Sciatic nerve (tissue), 2 donors: ENCODE results near the gene AHSP. TPM values are rescaled to one million over a fixed set of nuclear protein-coding genes. Genes with fewer than 3 reads are reported as not detected.
A peak's percentile ranks its signal among the peaks of the same experiment; 100 is the strongest.
"Not testable (repeated sequence)": the region's sequence is repeated elsewhere in the genome, so short reads cannot be mapped to it uniquely, and the experiment has no call there.

Source experiments
- ATAC-seq: fragments of 200-7000 bp; cut with Tn5 transposase; one replicate; pipeline ENCODE4 v1.9.1; 2020; ENCODE audit warnings: mild to moderate bottlenecking, moderate library complexity
- DNase-seq: peaks from one replicate; pipeline ENCODE4 v3.0.0-alpha.2; 2020; ENCODE audit warnings: low spot score
- intact Hi-C: fragments of 100-400 bp; cut with DNase I; formaldehyde crosslinking; loops from one replicate; pipeline ENCODE4 v1.14.2; 2022
- total RNA-seq: library from RNA; stranded (reverse); fragmentation: NEBNext Ultra II Directional; extraction: Animal tissue kit (Norgen Biotek cat#: 25700); gene quantifications from one replicate; pipeline ENCODE4 v1.2.1, GENCODE V29; 2021
- donor health status: DM: no; HTN: no; CAD: no.
- donor health status: DM: no; HTN: no; CAD: no.

Gene AHSP
- total RNA-seq, 1 donor from 2014 or later: 17.7 TPM

DNA sequence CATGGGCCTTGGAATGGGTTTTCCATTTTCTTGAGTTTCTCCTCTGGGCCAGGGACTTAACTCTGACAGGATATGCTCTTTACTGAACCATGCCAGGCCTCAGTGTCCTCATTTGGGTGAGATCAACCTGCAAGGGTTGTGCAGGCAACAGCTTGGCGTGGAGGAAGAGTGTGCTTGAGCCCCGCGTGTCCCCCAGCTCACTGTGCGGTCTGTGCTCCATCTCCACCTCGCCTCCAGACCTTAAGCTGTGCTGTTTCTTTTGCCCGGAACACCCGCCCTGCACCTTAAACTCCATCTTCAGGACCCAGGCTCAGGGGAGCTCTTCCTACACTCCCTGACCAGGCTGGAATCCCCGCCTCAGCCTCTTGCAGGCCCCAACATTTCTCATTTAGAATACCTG, 29.2 kb upstream of the AHSP start:
- DNase-seq (no peak), ATAC-seq (no peak)
- intact Hi-C loops: no loop called here

DNA sequence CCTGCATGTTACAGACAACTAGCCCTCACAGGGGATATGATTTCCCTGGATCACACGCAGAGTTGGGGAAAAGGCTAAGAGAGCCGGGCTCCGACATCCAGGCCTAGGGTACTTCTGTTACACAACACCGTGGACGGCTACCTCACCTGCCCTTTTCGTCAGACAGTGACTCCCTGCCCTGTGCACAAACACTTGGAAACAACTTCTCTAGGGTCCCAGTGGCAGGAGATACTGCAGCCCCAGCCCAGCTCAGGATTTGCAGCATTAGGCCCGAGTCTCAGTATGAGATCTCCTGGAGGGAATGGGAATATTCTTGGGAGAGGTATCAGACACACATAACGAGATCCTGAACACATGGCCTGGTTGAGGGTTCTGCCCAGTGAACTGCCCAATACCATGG, 27.8 kb upstream of the AHSP start:
- no peak for ATAC-seq
- intact Hi-C loops: no loop called here
- DNase-seq: no peak

DNA sequence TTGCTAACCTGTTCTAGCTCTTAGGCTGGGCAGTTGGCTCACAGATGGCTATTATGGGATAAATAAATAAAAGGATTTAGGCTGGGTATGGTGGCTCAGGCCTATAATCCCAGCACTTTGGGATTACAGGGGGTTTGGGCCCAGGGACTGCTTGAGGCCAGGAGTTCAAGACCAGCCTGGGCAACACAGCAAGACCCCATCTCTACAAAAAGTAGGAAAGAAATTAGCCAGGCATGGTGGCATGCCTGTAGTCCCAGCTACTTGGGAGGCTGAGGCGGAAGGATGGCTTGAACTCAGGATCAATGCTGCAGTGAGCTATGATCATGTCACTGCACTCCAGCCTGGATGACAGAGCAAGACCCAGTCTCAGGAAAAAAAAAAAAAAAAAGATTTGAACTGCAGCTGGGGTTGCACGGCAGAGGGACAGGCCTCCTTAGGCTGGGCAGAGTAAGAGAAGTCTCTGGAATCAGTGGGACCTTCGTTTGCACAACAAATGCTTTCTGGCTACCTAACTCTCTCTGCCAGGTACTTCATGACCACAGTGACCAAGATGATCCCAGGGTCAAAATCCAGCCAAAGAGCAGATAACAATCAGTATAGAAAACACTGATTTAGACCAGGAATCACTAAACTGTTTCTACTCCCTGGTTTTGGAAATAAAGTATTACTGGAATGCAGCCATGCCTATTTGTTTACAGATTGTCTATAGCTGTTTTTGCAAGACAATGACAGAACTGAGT, 26.3 kb upstream of the AHSP start:
- DNase-seq: no peak
- no peak for ATAC-seq
- intact Hi-C loops: no loop called here

DNA sequence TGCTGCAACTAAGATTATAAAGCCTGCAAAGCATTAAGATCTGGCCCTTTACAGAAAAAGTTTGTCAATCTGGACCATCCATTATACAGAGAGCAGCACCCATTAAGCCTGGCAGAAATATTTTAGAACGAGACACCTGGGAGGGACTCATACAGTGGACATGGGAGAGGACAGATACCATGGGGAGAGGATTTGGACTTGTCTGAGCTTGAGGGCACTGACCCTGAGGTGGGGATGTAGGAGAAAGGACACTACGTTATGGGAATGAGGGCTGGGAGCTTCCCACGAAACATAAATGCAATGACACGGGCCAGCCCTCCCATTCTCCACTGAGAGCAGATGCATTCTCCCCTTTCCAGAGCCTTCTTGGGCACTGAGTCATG, 25.7 kb upstream of the AHSP start:
- peak; percentile 32 for DNase-seq
- no peak for ATAC-seq
- intact Hi-C loops: no loop called here

DNA sequence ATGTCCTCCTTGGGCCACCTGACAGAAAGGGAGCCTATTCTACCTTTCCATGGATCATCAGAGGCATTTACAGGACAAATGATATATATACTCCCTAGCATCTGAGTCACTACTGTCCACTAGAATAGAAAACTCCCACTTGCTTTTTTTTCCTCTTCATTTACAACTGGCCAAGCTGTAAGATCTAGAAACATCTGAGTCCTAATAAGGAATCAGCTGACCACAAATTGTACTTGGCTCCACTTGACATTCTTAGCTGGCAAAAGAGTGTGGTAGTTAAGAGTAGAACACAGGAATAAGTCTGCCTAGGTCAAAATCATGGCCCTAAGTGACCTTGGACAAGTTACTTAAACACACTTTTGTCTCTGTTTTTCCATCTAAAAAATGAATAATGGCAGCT, 24.7 kb upstream of the AHSP start:
- intact Hi-C loops: no loop called here
- no peak for DNase-seq
- ATAC-seq: no peak

DNA sequence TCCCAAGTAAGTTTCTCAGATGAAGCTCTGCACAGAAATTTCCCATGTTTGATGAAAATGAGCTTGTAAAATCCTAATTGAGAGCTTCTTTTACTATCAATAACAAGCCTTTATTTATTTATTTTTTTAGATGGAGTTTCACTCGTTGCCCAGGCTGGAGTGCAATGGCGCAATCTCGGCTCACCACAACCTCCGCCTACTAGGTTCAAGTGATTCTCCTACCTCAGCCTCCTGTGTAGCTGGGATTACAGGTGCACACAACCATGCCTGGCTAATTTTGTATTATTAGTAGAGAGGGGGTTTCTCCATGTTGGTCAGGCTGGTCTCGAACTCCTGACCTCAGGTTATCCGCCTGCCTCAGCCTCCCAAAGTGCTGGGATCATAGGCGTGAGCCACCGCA, 24.1 kb upstream of the AHSP start:
- intact Hi-C loops, ATAC-seq: not testable (repeated sequence)
- peak; percentile 9 for DNase-seq

DNA sequence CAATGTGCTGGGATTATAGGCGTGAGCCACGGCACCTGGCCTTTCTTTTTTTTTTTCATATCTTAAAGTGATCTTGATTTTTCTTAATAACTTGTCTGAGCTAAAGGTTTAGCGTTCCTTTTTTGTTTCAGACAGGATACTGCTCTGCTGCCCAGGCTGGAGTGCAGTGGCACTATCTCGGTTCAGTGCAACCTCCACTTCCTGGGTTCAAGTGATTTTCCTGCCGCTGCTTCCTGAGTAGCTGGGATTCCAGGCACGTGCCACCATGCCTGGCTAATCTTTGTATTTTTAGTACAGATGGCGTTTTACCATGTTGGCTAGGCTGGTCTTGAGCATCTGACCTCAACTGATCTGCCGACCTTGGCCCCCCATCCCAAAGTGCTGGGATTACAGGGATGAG, 23.5 kb upstream of the AHSP start:
- intact Hi-C loops: no loop called here
- ATAC-seq (no peak), DNase-seq (peak; percentile 18)

DNA sequence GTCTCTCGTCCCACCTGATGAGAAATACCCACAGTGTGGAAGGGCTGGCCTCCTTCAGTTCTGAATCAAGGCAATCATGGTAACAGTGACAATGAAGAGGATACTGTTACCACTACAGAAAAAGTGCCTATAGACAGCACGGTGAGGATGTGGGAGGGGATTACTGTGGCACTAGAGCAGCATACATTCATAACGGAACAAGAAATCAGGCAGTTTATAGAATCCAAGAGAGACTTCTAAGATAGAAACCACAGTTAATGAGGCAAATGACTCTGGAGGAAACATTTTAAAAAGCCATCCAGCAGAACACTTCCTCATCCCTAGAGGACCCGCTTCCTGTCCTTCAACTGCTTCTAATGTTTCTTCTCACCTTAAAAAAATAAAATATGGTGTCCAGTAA, 22.2 kb upstream of the AHSP start:
- intact Hi-C loops: no loop called here
- ATAC-seq: no peak
- no peak for DNase-seq

DNA sequence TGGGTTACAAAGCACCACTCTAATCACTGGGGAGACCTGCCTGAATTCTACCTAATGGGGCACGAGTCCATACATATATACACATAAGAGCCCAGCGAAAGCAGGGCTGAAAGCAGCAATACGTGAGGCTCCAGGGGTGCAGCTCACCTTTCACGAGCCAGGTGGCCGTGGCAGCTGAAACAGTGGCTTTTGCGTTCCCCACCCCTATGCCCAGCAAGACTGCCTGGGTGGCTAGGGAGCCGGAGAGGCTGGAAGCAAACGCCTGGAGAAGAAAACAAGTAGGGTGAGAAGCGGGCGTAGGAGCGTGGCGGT, 20.1 kb upstream of the AHSP start:
- intact Hi-C loops: no loop called here
- ATAC-seq (peak; percentile 9), DNase-seq (no peak)

DNA sequence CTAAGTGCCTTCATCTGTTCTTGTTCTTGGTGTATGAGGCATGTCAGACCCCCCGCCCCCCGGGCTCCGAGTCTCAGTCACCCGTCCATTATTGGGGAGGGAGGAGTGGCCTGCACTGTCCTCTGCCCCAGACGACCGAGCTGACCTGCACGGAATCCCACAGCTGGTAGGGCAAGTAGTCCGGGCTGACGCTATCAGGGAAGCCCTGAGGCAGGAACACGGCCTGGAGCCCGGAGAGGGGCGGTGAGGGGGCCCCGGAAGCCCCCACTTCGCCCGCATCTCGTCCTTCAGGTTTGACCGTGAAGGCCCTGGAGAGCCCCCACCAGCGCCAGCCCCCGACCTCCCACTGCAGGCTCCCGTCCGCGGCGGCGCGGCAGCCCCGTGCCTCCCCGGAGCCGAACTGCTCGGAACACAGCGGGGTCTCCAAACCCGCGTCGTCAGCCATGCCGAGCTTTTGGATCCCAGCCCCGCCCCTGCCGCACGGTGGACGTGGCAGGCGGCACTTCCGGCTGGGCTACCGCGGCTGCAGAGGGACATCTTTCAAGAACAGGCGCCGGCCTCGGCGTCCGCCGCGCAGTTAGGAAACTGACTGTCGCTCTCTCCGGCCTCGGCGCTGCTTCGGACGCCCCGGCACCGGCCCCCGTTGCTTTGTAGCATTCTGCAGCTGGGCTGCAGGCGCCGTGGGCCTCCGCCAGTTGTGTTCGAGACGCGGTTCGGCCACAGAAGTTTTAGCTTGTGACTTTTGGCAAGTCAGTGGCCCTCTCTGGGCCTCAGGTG, 19.6 kb upstream of the AHSP start, which contains the start of gene RUSF1:
Gene RUSF1 (minus strand): TSS at position 463 of the 777 bp plus-strand sequence. CDS start 18 bp downstream, at position 445.
- intact Hi-C loops: no loop called here
- DNase-seq: peak; percentile 95
- ATAC-seq: peak; percentile 98

DNA sequence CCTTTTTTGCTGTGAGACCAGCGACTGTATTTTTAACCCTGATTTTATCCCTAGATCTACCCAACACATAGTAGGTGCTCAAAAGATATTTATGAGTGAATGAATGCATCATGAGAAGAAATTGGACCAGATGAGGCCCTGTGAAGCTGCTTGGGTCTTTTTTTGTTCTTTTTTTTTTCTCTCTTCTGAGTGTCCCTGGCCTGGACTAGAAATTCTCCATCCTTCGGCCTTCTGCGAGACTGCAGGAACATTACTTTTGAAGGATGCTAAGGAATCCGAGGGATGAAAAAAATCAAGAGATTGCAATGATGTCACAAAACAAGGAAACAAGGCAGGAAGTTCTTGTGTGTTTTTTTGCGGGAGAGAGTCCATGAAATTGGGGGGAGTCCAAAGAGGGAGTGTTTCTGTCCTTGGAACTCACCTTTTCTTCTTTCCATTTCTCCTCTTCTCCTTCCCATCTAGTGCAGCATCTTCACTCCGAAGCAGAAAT, 18.9 kb upstream of the AHSP start:
- intact Hi-C loops: no loop called here
- DNase-seq: no peak
- peak; percentile 40 for ATAC-seq

DNA sequence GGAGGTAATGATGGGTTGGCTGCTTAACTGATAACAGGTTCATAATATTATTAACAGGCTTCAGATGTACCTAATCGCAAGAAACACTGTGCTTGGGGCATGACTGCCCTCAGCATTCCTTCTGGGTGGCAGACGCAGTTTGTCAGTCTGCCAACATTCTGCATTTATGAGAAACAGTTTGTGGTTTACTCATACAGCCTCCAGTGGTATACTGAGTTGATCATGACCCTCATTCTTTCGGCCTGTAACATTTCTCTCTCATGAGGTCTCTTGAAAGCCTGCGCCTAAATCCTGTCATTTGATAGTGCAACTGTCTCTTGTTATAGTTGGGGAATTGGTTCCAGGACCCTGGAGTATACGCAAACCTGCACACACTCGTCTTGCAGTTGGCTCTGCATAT, 14.6 kb upstream of the AHSP start:
- intact Hi-C loops: no loop called here
- DNase-seq (no peak), ATAC-seq (no peak)

DNA sequence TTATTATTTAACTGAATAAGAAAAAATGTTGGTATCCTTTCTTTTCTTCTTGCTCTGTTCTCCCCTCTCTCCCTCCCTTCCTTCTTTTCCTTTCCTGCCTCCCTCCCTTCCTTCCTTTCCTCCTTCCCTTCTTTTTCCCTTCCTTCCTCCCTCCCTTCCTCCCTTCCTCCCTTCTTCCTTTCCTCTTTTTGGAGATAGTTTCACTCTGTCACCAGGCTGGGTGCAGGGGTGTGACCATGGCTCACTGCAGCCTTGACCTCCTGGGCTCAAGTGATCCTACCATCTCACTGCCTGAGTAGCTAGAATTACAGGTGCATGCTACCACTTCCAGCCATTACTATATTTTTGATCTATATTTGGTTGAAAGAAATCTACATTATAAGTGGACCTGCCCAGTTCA, 13.8 kb upstream of the AHSP start:
- intact Hi-C loops: no loop called here
- DNase-seq (no peak), ATAC-seq (no peak)

DNA sequence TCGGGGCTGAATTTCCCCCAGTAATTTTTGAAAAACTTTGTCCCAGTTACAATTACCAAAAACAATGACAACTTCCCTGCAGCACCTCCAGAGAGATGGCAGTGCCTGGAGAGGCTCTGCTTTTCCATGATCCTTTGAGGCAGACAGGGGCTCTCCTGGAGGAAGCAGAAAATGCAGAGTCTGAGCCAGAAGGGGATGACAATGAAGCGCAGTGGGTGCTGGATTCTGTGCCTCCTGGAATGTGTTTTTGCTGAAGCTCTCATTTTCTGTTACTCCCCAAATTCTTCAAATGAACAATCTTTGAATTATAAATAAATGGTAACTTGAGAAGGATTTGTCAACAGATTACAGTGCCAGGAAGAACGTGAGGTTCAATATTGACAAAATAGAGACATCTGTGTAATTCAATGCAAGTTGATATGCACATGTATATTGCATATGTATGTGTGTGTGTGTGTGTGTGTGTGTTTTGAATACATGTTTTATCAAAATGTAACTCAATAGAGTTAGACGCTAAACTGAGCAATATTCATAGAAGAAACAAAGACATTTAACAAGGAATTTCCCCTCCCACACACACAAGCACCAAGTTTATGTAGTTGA, 9.8 kb upstream of the AHSP start:
- ATAC-seq: no peak
- intact Hi-C loops: no loop called here
- no peak for DNase-seq

DNA sequence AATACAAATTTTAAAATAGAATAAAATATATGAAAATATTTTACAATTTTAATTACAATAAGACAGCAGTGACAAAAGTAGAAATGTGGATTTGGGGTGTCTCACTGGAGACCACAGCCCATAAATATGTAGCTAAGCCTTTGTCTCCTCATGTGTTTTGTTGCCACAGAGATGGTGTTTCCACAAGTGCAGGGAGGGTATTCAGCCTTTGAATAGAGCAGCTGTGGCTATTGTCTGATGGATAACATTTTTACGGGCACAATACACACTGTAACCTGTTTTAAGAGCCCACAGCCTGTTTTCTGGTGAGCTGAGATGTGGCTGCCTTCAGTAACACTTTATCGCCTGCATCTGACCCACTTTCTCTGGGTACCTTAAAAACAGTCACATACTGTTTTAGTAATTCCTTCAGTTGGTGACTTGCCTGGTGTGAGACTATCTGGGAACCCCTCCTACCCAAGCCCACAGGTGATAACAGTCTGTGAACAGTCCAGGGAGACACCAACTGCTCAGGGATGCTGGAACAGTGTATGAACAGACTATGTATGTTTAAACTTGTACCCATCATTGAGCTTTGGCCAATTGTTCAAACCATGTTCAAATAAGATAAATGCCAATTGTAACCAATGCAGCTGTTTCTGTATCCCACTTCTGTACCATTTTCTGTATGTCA, 7.8 kb upstream of the AHSP start:
- intact Hi-C loops: no loop called here
- no peak for DNase-seq

DNA sequence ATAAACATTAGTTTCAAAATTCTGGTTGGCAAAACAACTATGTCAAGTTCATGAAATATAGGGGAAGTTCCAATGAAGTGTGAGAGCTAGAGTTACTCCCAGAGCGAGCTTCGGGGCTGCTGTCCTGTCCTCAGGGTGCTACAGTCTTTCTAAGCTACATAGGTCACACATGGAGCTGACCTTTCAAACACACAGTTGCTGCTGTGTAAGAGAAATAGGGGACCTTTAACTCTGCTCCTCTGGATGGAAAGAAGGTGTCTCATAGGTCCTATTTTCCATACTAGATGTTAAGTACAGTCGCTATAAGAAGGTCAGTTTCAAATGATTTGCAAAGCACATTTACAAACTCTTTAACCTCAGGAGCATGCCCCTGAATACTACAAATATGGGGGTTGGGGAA, 6.3 kb upstream of the AHSP start:
- intact Hi-C loops: no loop called here
- DNase-seq: no peak
- no peak for ATAC-seq

More for the DNA sequence above, 7.8 kb upstream of the AHSP start:
- no peak for ATAC-seq

DNA sequence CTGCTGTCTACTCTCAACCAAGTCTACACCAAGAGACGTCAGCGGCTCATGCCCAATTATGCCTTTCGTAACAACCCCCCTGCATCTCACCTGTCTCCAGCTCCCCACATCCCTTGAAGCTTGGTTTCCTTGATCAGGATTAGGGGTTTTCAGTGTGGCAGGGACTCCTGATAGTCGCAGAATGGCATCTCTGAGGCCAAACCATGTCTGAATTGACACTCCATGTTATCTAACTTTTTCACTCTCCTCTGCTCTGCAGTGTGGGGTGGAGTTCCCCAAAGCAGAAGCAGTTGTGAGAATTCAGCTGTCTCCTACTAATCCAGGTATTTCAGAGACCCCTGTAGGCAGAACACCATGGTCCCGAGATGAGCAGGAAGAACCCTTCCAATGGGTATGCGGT, 5.6 kb upstream of the AHSP start:
- ATAC-seq (no peak), DNase-seq (no peak)
- intact Hi-C loops: no loop called here

DNA sequence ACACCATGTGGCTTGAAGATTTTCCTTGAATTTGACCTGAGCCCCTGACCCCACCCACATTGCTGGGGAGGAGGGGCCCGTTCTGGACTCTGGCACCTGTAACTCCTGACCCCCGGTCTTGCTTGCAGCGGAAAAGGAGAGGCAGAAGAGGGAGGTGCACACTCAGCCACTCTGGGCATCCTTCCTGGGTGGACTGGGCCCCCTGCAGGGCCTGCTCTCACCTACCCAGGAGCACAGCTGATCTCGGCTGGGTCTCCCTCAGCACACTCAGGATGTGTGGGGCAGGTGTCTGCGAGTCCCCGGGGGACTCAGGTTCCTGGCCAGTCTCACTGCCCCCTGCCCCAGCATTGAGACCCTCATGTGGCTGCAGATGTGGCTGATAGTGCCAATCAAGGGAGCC, 3.9 kb upstream of the AHSP start:
- DNase-seq, intact Hi-C loops, ATAC-seq: not testable (repeated sequence)

DNA sequence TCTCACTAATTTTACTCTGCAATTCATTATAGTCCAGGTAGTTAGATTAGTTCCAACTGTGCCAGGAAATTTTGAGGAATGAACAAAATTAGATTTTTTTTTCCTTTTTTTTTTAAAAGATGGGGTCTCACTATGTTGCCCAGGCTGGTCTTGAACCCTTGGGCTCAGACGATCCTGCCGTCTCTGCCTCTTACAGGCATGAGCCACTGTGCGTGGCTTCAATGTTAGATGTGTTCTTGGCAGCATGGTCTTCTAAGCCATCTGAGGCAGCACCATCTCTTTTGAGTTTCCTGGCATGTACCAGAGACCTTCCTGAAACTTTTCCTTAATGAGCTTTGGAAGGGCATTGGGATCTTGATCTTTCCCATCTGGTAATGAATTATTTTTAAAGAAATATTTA, 2.6 kb upstream of the AHSP start:
- intact Hi-C loops: no loop called here
- no peak for DNase-seq
- ATAC-seq: no peak
